GM12878 (cell line): Measurements from ENCODE around the gene DCAF17. TPM values are rescaled to one million over a fixed set of nuclear protein-coding genes. Genes with fewer than 3 reads are reported as not detected.

Source experiments
- BMI1 ChIP-seq: fragments of 450-650 bp; IDR thresholded peaks from 2 replicates; pipeline ENCODE4 v1.6.1; 2016; ENCODE audit warnings: mild to moderate bottlenecking, moderate library complexity, borderline replicate concordance
- CBFB ChIP-seq: IDR thresholded peaks from 2 replicates; pipeline ENCODE4 v1.6.1; 2016; ENCODE audit warnings: antibody characterized with exemption, low read depth
- CEBPB ChIP-seq, 2 experiments: fragments of 150-350 bp in 1 of 2; IDR thresholded peaks; 2 replicates each; pipeline ENCODE4 v1.6.1; 2012 to 2014; ENCODE audit warnings: low read depth in 2 of 2, low read length in 2 of 2, borderline replicate concordance in 1 of 2, inconsistent platforms in 1 of 2
- CREM ChIP-seq: IDR thresholded peaks from 2 replicates; pipeline ENCODE4 v1.6.1; 2014; ENCODE audit warnings: antibody characterized with exemption, low read depth
- ETV6 ChIP-seq, 2 experiments: fragments of 450-650 bp in 1 of 2; IDR thresholded peaks in 1 of 2; conservative IDR thresholded peaks in 1 of 2; 2 replicates each; pipeline ENCODE4 v1.6.1; 2014; ENCODE audit warnings: antibody characterized with exemption in 1 of 2, borderline replicate concordance in 1 of 2, low read depth in 1 of 2, mild to moderate bottlenecking in 1 of 2, moderate library complexity in 1 of 2
- HDAC2 ChIP-seq: fragments of 200-600 bp; sonication (generic); IDR thresholded peaks from 2 replicates; pipeline ENCODE4 v1.6.1; 2017
- HDAC6 ChIP-seq: fragments of 200-600 bp; sonication (generic); IDR thresholded peaks from one replicate; pipeline ENCODE4 v1.8.0; 2017; ENCODE audit warnings: antibody characterized with exemption; ENCODE audit not compliant: unreplicated experiment
- JUND ChIP-seq: IDR thresholded peaks from 2 replicates; pipeline ENCODE4 v1.6.1; 2012; ENCODE audit warnings: low read depth, mild to moderate bottlenecking, low read length, improper control_type of control experiment, moderate library complexity
- KDM1A ChIP-seq: fragments of 200-600 bp; sonication (generic); IDR thresholded peaks from 2 replicates; pipeline ENCODE4 v1.6.1; 2016; ENCODE audit warnings: borderline replicate concordance
- PAX5 ChIP-seq: IDR thresholded peaks from 2 replicates; pipeline ENCODE4 v1.6.1; 2011; ENCODE audit warnings: low read depth, low read length, borderline replicate concordance
- PML ChIP-seq: IDR thresholded peaks from 2 replicates; pipeline ENCODE4 v1.6.1; 2012; ENCODE audit warnings: low read length, inconsistent platforms
- POLR2AphosphoS5 ChIP-seq: IDR thresholded peaks from 2 replicates; pipeline ENCODE4 v1.6.1; 2011; ENCODE audit warnings: mild to moderate bottlenecking, low read length, inconsistent platforms
- RAD51 ChIP-seq: fragments of 450-650 bp; IDR thresholded peaks from 2 replicates; pipeline ENCODE4 v1.6.1; 2016; ENCODE audit warnings: moderate library complexity, mild to moderate bottlenecking, inconsistent platforms
- RB1 ChIP-seq: fragments of 450-650 bp; formaldehyde crosslinking; IDR thresholded peaks from 2 replicates; pipeline ENCODE4 v1.6.1; 2017; ENCODE audit warnings: mild to moderate bottlenecking, borderline replicate concordance
- RCOR1 ChIP-seq: conservative IDR thresholded peaks from 2 replicates; pipeline ENCODE4 v1.6.1; 2012; ENCODE audit warnings: low read depth, low read length, improper control_type of control experiment
- RELA ChIP-seq: fragments of 450-650 bp; IDR thresholded peaks from 2 replicates; pipeline ENCODE4 v1.8.0; 2014; ENCODE audit warnings: borderline replicate concordance; ENCODE audit not compliant: partially characterized antibody
- RELB ChIP-seq: fragments of 450-650 bp; IDR thresholded peaks from 2 replicates; pipeline ENCODE4 v1.6.1; 2017; ENCODE audit warnings: low read depth, mild to moderate bottlenecking, moderate library complexity
- SMARCA5 ChIP-seq: fragments of 450-650 bp; IDR thresholded peaks from 2 replicates; pipeline ENCODE4 v1.6.1; 2017; ENCODE audit warnings: mild to moderate bottlenecking
- STAT3 ChIP-seq: IDR thresholded peaks from 2 replicates; pipeline ENCODE4 v1.6.1; 2011; ENCODE audit warnings: low read depth, low read length, improper control_type of control experiment
- SUPT20H ChIP-seq: IDR thresholded peaks from 2 replicates; pipeline ENCODE4 v1.6.1; 2011; ENCODE audit warnings: low read depth, mild to moderate bottlenecking, low read length, moderate library complexity, borderline replicate concordance; ENCODE audit not compliant: control insufficient read depth
- TCF12 ChIP-seq: IDR thresholded peaks from 2 replicates; pipeline ENCODE4 v1.6.1; 2011; ENCODE audit warnings: low read depth, mild to moderate bottlenecking, low read length
- TCF3 ChIP-seq: IDR thresholded peaks from 2 replicates; pipeline ENCODE4 v1.6.1; 2012; ENCODE audit warnings: low read depth, mild to moderate bottlenecking, low read length, borderline replicate concordance; ENCODE audit not compliant: insufficient read depth
- YBX1 ChIP-seq: fragments of 450-650 bp; IDR thresholded peaks from 2 replicates; pipeline ENCODE4 v1.6.1; 2016; ENCODE audit warnings: antibody characterized with exemption
- ZNF207 ChIP-seq: fragments of 450-650 bp; IDR thresholded peaks from 2 replicates; pipeline ENCODE4 v1.6.1; 2014; ENCODE audit warnings: antibody characterized with exemption, mild to moderate bottlenecking, borderline replicate concordance
- ZNF217 ChIP-seq: fragments of 450-650 bp; IDR thresholded peaks from 2 replicates; pipeline ENCODE4 v1.6.1; 2017; ENCODE audit warnings: antibody characterized with exemption, mild to moderate bottlenecking
- ZNF24 ChIP-seq: fragments of 450-650 bp; IDR thresholded peaks from 2 replicates; pipeline ENCODE4 v1.6.1; 2017; ENCODE audit warnings: antibody characterized with exemption, mild to moderate bottlenecking
- polyA plus RNA-seq, 11 experiments: library from polyadenylated mRNA; depleted of rRNA in 4 of 11; unstranded in 6 of 11; stranded (reverse) in 5 of 11; fragments of >200 nt; fragmentation: Nextera tagmentation in 4 of 11; fragmentation: Illumina TruSeq in 1 of 11; extraction: Ambion mirVana in 4 of 11; extraction: Trizol in 1 of 11; gene quantifications; 1 replicate in 1 of 11; 2 replicates in 10 of 11; pipeline versions ENCODE4 v1.2.1 to v1.2.3, GENCODE V29; 2011 to 2016; ENCODE audit warnings: inconsistent platforms in 2 of 11, missing spikeins in 2 of 11, low read depth in 1 of 11
- total RNA-seq, 4 experiments: library from RNA; depleted of rRNA in 3 of 4; stranded (reverse); fragments of >200 nt in 3 of 4; fragmentation: Illumina TruSeq in 1 of 4; extraction: Trizol in 1 of 4; gene quantifications; 2 replicates each; pipeline versions ENCODE4 v1.2.1 to v1.2.3, GENCODE V29; 2013 to 2021
- TF ChIP-seq, protein P1 (sequence below): IDR thresholded peaks from 2 replicates; pipeline ENCODE4 v1.6.1; 2012; ENCODE audit warnings: low read depth, low read length, improper control_type of control experiment
- TF ChIP-seq, protein P2 (sequence below): fragments of 450-650 bp; conservative IDR thresholded peaks from 2 replicates; pipeline ENCODE4 v1.6.1; 2017; ENCODE audit warnings: mild to moderate bottlenecking, moderate library complexity

Gene DCAF17
- total and polyA plus RNA-seq, 10 of the 15 experiments (the other 5 are each of a cell fraction or from before 2014, with no cell fraction given) = 5.2 to 32.9 (median 23.4) TPM

GRCh38 chr2:171416009-171416926 lies 17.8 kb upstream of the DCAF17 start (continued):
- TF ChIP-seq RELA (peak; percentile 60), SMARCA5 (peak; percentile 85; the same call in 1 of the 2 replicates), PAX5 (no peak), SUPT20H (no peak), PML (no peak), RB1 (no peak), TCF3 (peak; percentile 63; the same call in 1 of the 2 replicates), ZNF207 (no peak), CEBPB (IDR thresholded peaks at IDR 0.05; ENCODE audit: borderline replicate concordance in 1 of 2, low read depth in 2 of 2, low read length in 2 of 2) (no peak), ZNF217 (no peak), KDM1A (no peak), CBFB (0 out of 2 replicates have a peak, but pooled peaks have one; percentile 25), BMI1 (no peak), TCF12 (peak; percentile 77), YBX1 (no peak), RELB (peak; percentile 60; the same call in 1 of the 2 replicates), CREM (peak; percentile 72), STAT3 (no peak), JUND (no peak), RAD51 (no peak), ZNF24 (peak; percentile 67; the same call in 1 of the 2 replicates), POLR2AphosphoS5 (peak; percentile 71; the same call in 1 of the 2 replicates), HDAC2 (no peak), ETV6 (conservative IDR thresholded peaks at IDR 0.05 in 1 of 2, IDR thresholded peaks at IDR 0.05 in 1 of 2; ENCODE audit: borderline replicate concordance in 1 of 2, low read depth in 1 of 2) (no peak), RCOR1 (no peak), HDAC6 (no peak)
- TF ChIP-seq, protein P1, sequence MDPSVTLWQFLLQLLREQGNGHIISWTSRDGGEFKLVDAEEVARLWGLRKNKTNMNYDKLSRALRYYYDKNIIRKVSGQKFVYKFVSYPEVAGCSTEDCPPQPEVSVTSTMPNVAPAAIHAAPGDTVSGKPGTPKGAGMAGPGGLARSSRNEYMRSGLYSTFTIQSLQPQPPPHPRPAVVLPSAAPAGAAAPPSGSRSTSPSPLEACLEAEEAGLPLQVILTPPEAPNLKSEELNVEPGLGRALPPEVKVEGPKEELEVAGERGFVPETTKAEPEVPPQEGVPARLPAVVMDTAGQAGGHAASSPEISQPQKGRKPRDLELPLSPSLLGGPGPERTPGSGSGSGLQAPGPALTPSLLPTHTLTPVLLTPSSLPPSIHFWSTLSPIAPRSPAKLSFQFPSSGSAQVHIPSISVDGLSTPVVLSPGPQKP = no peak
- TF ChIP-seq, protein P2, sequence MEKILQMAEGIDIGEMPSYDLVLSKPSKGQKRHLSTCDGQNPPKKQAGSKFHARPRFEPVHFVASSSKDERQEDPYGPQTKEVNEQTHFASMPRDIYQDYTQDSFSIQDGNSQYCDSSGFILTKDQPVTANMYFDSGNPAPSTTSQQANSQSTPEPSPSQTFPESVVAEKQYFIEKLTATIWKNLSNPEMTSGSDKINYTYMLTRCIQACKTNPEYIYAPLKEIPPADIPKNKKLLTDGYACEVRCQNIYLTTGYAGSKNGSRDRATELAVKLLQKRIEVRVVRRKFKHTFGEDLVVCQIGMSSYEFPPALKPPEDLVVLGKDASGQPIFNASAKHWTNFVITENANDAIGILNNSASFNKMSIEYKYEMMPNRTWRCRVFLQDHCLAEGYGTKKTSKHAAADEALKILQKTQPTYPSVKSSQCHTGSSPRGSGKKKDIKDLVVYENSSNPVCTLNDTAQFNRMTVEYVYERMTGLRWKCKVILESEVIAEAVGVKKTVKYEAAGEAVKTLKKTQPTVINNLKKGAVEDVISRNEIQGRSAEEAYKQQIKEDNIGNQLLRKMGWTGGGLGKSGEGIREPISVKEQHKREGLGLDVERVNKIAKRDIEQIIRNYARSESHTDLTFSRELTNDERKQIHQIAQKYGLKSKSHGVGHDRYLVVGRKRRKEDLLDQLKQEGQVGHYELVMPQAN = no peak
